Measurements from ENCODE around the gene PCSK4.

DNA sequence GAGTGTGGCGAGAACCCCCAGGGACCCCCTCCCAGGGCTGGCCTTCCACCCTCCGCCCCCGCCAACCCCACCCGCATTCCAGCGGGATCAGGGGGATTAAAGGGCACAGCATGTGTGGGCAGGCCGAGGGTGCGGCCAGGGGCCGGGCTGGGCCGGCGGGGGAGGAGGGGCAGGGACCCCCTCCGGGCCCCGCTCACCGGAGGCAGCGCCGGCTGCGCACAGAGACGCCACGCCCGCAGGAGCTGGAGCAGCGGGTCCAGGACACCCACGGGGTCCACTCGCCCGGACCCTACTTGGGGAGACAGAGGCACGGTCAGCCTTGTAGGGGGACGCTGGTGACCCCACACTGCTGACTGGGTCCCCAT, 20.3 kb upstream of the PCSK4 start:
- TF ChIP-seq SIN3A (IDR thresholded peaks at IDR 0.05; ENCODE audit: borderline replicate concordance, insufficient read depth, low read depth, low read length) = no peak
- TF ChIP-seq, protein P1, sequence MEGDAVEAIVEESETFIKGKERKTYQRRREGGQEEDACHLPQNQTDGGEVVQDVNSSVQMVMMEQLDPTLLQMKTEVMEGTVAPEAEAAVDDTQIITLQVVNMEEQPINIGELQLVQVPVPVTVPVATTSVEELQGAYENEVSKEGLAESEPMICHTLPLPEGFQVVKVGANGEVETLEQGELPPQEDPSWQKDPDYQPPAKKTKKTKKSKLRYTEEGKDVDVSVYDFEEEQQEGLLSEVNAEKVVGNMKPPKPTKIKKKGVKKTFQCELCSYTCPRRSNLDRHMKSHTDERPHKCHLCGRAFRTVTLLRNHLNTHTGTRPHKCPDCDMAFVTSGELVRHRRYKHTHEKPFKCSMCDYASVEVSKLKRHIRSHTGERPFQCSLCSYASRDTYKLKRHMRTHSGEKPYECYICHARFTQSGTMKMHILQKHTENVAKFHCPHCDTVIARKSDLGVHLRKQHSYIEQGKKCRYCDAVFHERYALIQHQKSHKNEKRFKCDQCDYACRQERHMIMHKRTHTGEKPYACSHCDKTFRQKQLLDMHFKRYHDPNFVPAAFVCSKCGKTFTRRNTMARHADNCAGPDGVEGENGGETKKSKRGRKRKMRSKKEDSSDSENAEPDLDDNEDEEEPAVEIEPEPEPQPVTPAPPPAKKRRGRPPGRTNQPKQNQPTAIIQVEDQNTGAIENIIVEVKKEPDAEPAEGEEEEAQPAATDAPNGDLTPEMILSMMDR (IDR thresholded peaks at IDR 0.05) = no peak
- no peak for TF ChIP-seq POLR2AphosphoS5 (IDR thresholded peaks at IDR 0.05; ENCODE audit: low read depth, low read length)
- TF ChIP-seq, protein P2, sequence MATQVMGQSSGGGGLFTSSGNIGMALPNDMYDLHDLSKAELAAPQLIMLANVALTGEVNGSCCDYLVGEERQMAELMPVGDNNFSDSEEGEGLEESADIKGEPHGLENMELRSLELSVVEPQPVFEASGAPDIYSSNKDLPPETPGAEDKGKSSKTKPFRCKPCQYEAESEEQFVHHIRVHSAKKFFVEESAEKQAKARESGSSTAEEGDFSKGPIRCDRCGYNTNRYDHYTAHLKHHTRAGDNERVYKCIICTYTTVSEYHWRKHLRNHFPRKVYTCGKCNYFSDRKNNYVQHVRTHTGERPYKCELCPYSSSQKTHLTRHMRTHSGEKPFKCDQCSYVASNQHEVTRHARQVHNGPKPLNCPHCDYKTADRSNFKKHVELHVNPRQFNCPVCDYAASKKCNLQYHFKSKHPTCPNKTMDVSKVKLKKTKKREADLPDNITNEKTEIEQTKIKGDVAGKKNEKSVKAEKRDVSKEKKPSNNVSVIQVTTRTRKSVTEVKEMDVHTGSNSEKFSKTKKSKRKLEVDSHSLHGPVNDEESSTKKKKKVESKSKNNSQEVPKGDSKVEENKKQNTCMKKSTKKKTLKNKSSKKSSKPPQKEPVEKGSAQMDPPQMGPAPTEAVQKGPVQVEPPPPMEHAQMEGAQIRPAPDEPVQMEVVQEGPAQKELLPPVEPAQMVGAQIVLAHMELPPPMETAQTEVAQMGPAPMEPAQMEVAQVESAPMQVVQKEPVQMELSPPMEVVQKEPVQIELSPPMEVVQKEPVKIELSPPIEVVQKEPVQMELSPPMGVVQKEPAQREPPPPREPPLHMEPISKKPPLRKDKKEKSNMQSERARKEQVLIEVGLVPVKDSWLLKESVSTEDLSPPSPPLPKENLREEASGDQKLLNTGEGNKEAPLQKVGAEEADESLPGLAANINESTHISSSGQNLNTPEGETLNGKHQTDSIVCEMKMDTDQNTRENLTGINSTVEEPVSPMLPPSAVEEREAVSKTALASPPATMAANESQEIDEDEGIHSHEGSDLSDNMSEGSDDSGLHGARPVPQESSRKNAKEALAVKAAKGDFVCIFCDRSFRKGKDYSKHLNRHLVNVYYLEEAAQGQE (IDR thresholded peaks at IDR 0.05; ENCODE audit: insufficient read depth in 1 of 2, low read depth in 2 of 2, low read length in 1 of 2) = no peak

Measured in Panc1 (cell line).